Epithelial cell of proximal tubule (primary cell): ENCODE measurements around the gene PRDM16. TPM values are rescaled to one million over a fixed set of nuclear protein-coding genes. Genes with fewer than 3 reads are reported as not detected.

Experiments used
- DNase-seq: peaks from one replicate; pipeline ENCODE4 v3.0.0-alpha.2; 2011; ENCODE audit warnings: low read depth
- H3K4me3 ChIP-seq: 2 replicates; pipeline ENCODE4 v1.5.1; 2011; ENCODE audit warnings: low read depth, mild to moderate bottlenecking, low read length
- total RNA-seq: library from RNA; depleted of rRNA; stranded (reverse); fragments of >200 nt; gene quantifications from 2 replicates; pipeline ENCODE4 v1.2.3, GENCODE V29; 2015
- TF ChIP-seq, protein P1 (sequence below): conservative IDR thresholded peaks from 2 replicates; pipeline ENCODE4 v1.5.1; 2012; ENCODE audit warnings: low read depth, mild to moderate bottlenecking, low read length

The PRDM16 gene
- total RNA-seq, 1 donor from 2014 or later: 0.06 TPM

DNA sequence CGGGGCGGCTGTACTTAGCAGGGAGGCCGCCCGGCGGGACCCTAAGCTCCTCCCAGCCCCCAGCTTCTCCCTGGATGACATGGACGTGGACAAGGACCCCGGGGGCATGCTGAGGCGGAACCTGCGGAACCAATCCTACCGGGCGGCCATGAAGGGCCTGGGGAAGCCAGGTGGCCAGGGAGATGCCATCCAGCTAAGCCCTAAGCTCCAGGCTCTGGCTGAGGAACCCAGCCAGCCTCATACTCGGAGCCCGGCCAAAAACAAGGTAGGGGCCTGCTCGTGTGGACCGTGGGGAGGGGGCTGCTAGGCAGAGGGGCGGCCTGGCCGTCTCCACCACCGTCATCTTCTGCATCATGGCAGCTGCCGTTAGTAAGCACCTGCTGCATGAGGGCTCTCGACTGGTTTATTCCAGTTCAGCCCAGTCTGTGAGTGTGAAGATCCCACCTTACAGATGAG lies 394.4 kb downstream of the PRDM16 start:
- H3K4me3 ChIP-seq: no peak overlapping the region
- DNase-seq: no peak
- TF ChIP-seq, protein P1, sequence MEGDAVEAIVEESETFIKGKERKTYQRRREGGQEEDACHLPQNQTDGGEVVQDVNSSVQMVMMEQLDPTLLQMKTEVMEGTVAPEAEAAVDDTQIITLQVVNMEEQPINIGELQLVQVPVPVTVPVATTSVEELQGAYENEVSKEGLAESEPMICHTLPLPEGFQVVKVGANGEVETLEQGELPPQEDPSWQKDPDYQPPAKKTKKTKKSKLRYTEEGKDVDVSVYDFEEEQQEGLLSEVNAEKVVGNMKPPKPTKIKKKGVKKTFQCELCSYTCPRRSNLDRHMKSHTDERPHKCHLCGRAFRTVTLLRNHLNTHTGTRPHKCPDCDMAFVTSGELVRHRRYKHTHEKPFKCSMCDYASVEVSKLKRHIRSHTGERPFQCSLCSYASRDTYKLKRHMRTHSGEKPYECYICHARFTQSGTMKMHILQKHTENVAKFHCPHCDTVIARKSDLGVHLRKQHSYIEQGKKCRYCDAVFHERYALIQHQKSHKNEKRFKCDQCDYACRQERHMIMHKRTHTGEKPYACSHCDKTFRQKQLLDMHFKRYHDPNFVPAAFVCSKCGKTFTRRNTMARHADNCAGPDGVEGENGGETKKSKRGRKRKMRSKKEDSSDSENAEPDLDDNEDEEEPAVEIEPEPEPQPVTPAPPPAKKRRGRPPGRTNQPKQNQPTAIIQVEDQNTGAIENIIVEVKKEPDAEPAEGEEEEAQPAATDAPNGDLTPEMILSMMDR: no peak

DNA sequence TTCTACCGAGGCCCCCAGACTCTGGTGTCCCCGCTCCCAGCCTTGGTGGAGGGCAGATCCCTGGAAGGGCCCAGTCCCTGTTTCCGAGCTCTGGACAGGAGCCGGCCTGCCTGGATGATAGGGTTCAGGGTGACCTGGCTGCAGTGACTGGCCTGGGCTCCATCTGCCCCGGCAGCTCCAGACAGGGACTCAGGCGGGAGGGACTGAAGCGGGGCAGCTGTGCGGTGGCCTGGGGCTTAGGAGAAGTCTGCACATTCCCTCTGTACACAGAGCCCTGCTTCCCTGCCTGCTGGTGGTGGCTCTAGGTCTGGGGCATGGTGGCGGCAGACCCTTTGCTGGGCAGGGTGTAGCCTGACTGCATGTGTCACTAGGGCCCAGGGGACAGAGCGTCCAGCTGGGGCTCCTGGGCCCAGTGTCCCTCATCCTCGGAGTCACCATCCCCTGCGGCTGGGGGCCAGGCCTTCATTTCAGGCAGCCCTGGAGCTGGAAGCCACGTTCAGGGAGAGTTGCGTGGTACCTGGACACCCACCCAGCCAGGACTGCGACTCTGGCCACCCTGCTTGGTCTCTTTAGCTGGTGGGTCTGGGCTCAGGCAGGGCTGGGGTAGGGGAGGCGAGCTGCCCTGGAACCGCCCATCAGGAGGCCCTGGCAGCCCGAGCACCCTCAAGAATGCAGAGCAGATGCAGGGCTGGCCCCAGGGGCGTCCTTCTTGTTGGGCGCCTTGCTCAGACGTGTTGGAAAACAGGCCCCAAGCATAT lies 395.1 kb downstream of the PRDM16 start:
- TF ChIP-seq, protein P1: no peak
- H3K4me3 ChIP-seq: no peak overlapping the region
- DNase-seq: no peak

DNA sequence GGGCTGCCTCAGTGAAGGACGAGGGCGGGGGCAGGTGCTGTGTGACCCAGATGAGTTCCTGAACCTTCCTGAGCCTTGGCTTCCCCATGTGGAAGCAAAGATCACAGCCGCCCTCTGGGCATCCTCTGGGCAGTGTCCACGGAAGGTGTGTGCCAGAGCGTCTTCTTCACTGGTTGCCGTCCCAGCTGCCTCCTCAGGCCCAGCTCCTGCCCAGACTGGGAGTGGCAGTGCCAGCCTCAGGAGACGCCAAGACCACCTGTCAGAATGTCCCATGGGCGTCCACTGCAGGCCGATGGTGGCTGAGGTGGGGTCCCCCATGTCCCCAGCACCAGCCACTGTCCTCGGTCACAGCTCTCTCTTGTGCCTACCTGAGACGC lies 395.6 kb downstream of the PRDM16 start:
- DNase-seq: no peak
- TF ChIP-seq, protein P1: no peak
- no peak overlapping the region for H3K4me3 ChIP-seq

DNA sequence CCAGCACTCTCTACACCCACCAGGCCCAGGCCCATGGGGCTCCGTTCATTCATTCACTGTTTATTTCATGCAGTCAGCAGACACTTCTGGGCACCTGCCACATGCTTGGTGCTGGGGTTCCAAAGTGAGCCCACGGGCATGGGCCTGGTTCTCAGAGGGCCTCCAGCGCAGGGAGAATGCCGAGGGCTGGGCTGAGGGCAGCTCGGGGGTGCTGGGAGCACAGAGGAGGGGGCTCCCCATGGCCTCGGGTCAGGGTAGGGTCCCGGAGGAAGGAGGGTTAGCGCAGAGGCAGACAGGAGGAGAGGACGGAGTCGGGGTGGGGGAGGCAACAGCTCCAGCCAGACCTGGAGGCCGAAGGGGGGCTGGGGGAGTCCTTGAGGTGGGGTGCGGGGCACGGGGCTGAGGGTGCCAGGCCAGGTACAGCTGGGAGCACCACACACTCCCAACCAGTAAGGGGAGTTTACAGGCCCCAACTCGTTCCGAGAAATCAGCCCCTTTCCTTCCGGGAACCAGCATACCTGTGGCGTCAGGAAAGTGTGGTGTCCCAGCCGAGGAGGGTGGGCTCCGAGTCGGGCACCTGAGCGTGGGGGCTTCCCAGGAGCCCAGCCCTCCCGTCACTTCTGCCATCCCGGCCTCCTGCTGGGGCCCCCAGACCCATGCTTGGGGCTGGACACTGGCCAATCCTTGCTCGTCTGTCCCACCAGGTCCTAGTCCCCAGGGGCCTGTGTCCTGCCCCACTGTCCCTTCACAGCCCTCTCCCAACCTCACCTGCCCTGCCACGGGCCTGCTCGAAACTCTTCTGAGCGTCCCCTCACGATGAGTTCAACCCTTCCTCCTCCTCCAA lies 396.3 kb downstream of the PRDM16 start:
- H3K4me3 ChIP-seq: no peak overlapping the region
- TF ChIP-seq, protein P1: no peak
- DNase-seq: no peak

DNA sequence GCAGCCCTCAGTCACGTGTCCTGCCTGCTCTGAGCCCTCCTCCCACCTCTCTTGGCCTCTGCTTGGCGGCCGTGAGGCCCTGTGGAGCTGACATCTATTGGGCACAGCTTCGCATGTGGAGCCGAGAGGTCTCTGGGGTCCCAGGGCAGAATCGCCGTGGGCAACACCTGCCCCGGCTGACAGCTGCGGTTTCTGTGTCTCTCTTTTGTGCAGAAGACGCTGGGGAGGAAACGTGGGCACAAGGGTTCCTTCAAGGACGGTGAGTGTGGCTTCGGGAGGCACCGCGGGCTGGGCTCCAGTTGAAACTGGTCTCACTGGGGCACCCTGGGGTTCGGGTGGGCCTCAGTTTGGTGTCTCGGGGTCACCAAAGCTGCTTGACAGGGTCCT lies 396.9 kb downstream of the PRDM16 start:
- TF ChIP-seq, protein P1: no peak
- H3K4me3 ChIP-seq: no peak overlapping the region
- no peak for DNase-seq

DNA sequence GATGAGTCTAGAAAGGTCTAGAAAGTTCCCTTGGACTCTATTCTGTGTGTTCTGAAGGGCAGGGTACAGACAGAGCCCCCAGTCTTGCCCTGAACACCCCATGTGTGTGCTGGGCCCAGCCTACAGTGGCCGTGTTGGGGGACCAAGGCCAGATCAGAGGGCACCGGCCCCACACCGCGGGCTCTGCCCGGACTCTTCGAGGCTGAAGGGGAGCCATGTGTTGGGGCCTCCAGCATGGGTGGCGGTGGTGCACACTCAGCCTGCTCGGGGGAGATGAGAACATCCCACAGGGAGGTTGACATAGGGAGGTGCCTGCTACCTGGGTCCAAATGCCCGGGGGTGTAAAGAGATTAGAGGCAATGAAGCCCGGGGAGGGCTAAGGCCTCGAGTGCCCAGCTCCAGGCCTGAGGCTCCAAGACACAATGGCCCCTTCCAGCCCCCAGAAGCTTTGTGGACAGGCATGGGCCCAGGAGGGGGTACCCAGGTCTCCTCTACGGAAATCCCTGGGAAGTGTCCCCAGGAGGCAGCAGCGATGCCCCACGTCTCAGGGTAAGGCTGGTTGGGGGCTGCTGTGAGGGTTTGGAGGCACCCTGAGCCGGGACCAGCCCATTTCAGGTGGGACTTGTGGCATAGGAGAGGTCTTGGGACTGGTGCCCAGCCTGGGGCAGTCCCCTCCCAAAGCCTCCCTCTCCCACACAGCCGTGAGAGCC lies 397.5 kb downstream of the PRDM16 start:
- no peak for DNase-seq
- TF ChIP-seq, protein P1: no peak
- H3K4me3 ChIP-seq: no peak overlapping the region
